ENCODE data around the gene SULT2B1.

The SULT2B1 gene

DNA sequence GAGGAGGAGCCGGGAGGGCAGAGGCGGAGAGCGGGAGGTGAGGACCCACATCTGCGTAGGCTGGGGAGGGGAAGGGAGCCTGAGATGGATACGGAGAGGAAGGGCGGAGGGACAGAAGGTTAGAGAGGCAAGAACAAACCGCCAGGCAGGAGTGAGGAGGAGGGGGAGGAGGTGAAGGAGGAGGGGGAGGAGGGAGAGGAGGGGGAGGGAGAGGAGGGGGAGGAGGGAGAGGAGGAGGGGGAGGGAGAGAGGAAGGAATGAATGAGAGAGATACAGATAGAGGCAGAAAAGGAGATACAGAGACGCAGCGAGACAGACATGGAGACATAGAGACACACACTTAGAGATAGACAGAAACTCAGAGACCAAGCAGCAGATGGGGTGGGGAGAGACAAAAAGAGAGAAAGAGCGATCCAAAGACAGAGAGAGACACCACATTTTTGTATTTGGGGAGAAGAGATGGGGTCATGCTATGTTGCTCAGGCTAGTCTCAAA lies 94.8 kb downstream of the SULT2B1 start:
- DNase-seq (ENCODE audit: low read depth in 4 of 4, low spot score in 1 of 4): no peak

DNA sequence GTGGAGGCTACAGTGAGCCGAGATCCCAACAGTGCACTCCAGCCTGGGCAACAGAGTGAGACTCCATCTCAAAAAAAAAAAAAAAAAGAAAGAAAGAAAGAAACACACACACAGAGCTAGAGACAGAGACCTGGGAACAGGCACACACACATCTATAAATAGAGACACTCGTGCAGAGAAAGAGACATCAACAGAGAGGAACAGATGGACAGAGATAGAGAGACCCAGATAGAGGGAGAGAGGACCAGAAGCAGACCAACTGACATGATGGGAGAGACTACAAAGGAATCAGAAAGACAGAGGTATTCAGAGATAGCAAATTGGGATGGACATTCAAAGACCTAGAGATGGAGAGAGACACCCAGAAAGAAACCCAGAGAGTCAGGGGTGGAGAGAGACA lies 96.2 kb downstream of the SULT2B1 start:
- DNase-seq (ENCODE audit: low read depth in 4 of 4, low spot score in 1 of 4): no peak

All from stimulated activated CD4-positive, alpha-beta T cell treated with anti-CD3 and anti-CD28 coated beads, Interleukin-1b, Interleukin-23, amount 100 ng/mL, for 24 hours (primary cell).